Mesenchymal stem cell (in vitro differentiated cells and primary cell): ENCODE data around the gene FCHO2.
A peak's percentile ranks its signal among the peaks of the same experiment; 100 is the strongest.

ENCODE experiments used
- DNase-seq: peaks from one replicate; pipeline ENCODE4 v3.0.0-alpha.2; 2013
- H2AFZ ChIP-seq: one replicate; pipeline ENCODE4 v1.6.1; 2013; ENCODE audit warnings: low read depth, mild to moderate bottlenecking, control low read depth, inconsistent platforms, low read length, moderate library complexity
- H2AK5ac ChIP-seq: 2 replicates; pipeline ENCODE4 v1.6.1; 2013; ENCODE audit warnings: low read length, moderate library complexity, mild to moderate bottlenecking, inconsistent platforms; ENCODE audit not compliant: severe bottlenecking
- H2BK120ac ChIP-seq: one replicate; pipeline ENCODE4 v1.6.1; 2013; ENCODE audit warnings: low read depth, mild to moderate bottlenecking, inconsistent platforms, low read length, moderate library complexity
- H2BK12ac ChIP-seq, 2 experiments: one replicate each; pipeline ENCODE4 v1.6.1; 2013; ENCODE audit warnings: inconsistent platforms in 2 of 2, low read length in 2 of 2, mild to moderate bottlenecking in 2 of 2, moderate library complexity in 2 of 2, control low read depth in 1 of 2
- H2BK15ac ChIP-seq: one replicate; pipeline ENCODE4 v1.6.1; 2013; ENCODE audit warnings: mild to moderate bottlenecking, low read depth, inconsistent platforms; ENCODE audit not compliant: poor library complexity, severe bottlenecking
- H2BK5ac ChIP-seq: 2 replicates; pipeline ENCODE4 v1.6.1; 2013; ENCODE audit warnings: low read depth, mild to moderate bottlenecking, low read length, control low read depth, inconsistent platforms; ENCODE audit not compliant: poor library complexity, severe bottlenecking
- H3K14ac ChIP-seq, 2 experiments: one replicate each; pipeline ENCODE4 v1.6.1; 2013; ENCODE audit warnings: inconsistent platforms in 2 of 2, low read length in 2 of 2, control low read depth in 1 of 2, mild to moderate bottlenecking in 1 of 2, moderate library complexity in 1 of 2
- H3K18ac ChIP-seq, 2 experiments: one replicate each; pipeline ENCODE4 v1.6.1; 2013; ENCODE audit warnings: inconsistent platforms in 2 of 2, low read length in 2 of 2, control low read depth in 1 of 2, low read depth in 1 of 2, mild to moderate bottlenecking in 1 of 2
- H3K23ac ChIP-seq, 2 experiments: one replicate each; pipeline ENCODE4 v1.6.1; 2013; ENCODE audit warnings: inconsistent platforms in 2 of 2, low read length in 2 of 2, mild to moderate bottlenecking in 2 of 2, moderate library complexity in 2 of 2, control low read depth in 1 of 2
- H3K27ac ChIP-seq: 2 replicates; pipeline ENCODE4 v1.5.1; 2013; ENCODE audit warnings: mild to moderate bottlenecking, moderate library complexity, low read length, control low read depth, inconsistent platforms; ENCODE audit not compliant: poor library complexity, severe bottlenecking
- H3K27me3 ChIP-seq, 2 experiments: 2 replicates each; pipeline versions ENCODE4 v1.6.1 to v1.7.0; 2013; ENCODE audit warnings: low read length in 2 of 2, mild to moderate bottlenecking in 2 of 2, moderate library complexity in 2 of 2, control low read depth in 1 of 2, inconsistent platforms in 1 of 2; ENCODE audit not compliant: control insufficient read depth in 1 of 2, insufficient read depth in 1 of 2
- H3K36me3 ChIP-seq, 2 experiments: 2 replicates each; pipeline versions ENCODE4 v1.6.1 to v1.7.0; 2013; ENCODE audit warnings: low read length in 2 of 2, control low read depth in 1 of 2, inconsistent platforms in 1 of 2, low read depth in 1 of 2, mild to moderate bottlenecking in 1 of 2; ENCODE audit not compliant: insufficient read depth in 2 of 2, control insufficient read depth in 1 of 2
- H3K4ac ChIP-seq, 2 experiments: one replicate each; pipeline ENCODE4 v1.6.1; 2013; ENCODE audit warnings: inconsistent platforms in 2 of 2, low read length in 2 of 2, mild to moderate bottlenecking in 2 of 2, moderate library complexity in 2 of 2, control low read depth in 1 of 2, low read depth in 1 of 2
- H3K4me1 ChIP-seq: 2 replicates; pipeline ENCODE4 v1.6.1; 2013; ENCODE audit warnings: low read depth, low read length, control low read depth; ENCODE audit not compliant: control insufficient read depth, insufficient read depth
- H3K4me2 ChIP-seq: 2 replicates; pipeline ENCODE4 v1.6.1; 2013; ENCODE audit warnings: low read length, mild to moderate bottlenecking, inconsistent platforms; ENCODE audit not compliant: poor library complexity, severe bottlenecking
- H3K4me3 ChIP-seq, 2 experiments: 2 replicates each; pipeline versions ENCODE4 v1.5.1 to v1.7.0; 2013; ENCODE audit warnings: low read length in 2 of 2, mild to moderate bottlenecking in 2 of 2, control low read depth in 1 of 2, low read depth in 1 of 2; ENCODE audit not compliant: insufficient read depth in 1 of 2
- H3K79me1 ChIP-seq: replicated peaks from 2 replicates; pipeline ENCODE4 v1.6.1; 2013; ENCODE audit warnings: mild to moderate bottlenecking, control low read depth, low read length, inconsistent platforms; ENCODE audit not compliant: poor library complexity, severe bottlenecking
- H3K9ac ChIP-seq: 2 replicates; pipeline ENCODE4 v1.7.0; 2013; ENCODE audit warnings: mild to moderate bottlenecking, low read length, moderate library complexity
- H3K9me3 ChIP-seq: 2 replicates; pipeline ENCODE4 v1.7.0; 2013; ENCODE audit warnings: mild to moderate bottlenecking, low read length; ENCODE audit not compliant: control insufficient read depth
- H4K8ac ChIP-seq: one replicate; pipeline ENCODE4 v1.6.1; 2013; ENCODE audit warnings: inconsistent platforms, mild to moderate bottlenecking, low read length, moderate library complexity
- H4K91ac ChIP-seq: one replicate; pipeline ENCODE4 v1.6.1; 2013; ENCODE audit warnings: mild to moderate bottlenecking, low read length, inconsistent platforms
- WGBS: methylation state at CpG from one replicate; pipeline ENCODE4 v1.1.7; 2013; ENCODE audit warnings: mixed read lengths; 5-methylcytosine and 5-hydroxymethylcytosine counted together

FCHO2 gene

DNA sequence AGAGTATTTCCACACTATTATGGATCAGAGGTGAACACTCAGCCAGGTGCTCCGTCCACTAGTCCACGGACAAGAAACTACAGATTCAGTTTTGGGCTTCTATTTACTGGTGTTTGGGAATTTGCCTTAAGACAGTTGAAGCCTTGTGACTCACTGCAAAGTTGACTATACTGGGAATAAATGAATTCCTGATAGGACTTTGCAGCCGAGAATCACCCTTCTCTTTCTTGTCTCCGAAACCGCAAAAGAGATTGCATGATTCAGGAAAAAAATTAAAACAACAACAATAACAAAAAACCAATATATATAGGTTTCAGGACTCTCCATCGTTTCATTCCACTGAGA lies 165.2 kb downstream of the FCHO2 start:
- no peak overlapping the region for H3K4ac ChIP-seq
- H2BK120ac ChIP-seq: no peak overlapping the region
- no peak overlapping the region for H3K23ac ChIP-seq
- H3K9me3 ChIP-seq: no peaks in the 10 kb centered on the region
- peaks cover 28 to 30% of the 10 kb centered on the region in 2 experiments for H3K36me3 ChIP-seq
- no peak overlapping the region for H4K91ac ChIP-seq
- H3K4me2 ChIP-seq: peak overlapping the region; percentile 80
- no peak overlapping the region for H2BK12ac ChIP-seq
- H3K9ac ChIP-seq: peak overlapping the region; percentile 79
- no peak overlapping the region for H3K18ac ChIP-seq
- H2BK15ac ChIP-seq: no peak overlapping the region
- peak overlapping the region; percentile 77 to 88 for H3K4me3 ChIP-seq
- WGBS: 43% methylated on average over 2 of the region's 6 CpGs
- peaks cover 17% of the 10 kb centered on the region for H3K79me1 ChIP-seq
- peak overlapping the region; percentile 63 for H3K27ac ChIP-seq
- no peak overlapping the region for H2AFZ ChIP-seq
- no peak for DNase-seq
- H4K8ac ChIP-seq: no peak overlapping the region
- H3K27me3 ChIP-seq: no peaks in the 10 kb centered on the region
- no peak overlapping the region for H2BK5ac ChIP-seq
- no peak overlapping the region for H3K14ac ChIP-seq
- peaks cover 40% of the 10 kb centered on the region for H3K4me1 ChIP-seq
- peak overlapping the region; percentile 57 for H2AK5ac ChIP-seq

DNA sequence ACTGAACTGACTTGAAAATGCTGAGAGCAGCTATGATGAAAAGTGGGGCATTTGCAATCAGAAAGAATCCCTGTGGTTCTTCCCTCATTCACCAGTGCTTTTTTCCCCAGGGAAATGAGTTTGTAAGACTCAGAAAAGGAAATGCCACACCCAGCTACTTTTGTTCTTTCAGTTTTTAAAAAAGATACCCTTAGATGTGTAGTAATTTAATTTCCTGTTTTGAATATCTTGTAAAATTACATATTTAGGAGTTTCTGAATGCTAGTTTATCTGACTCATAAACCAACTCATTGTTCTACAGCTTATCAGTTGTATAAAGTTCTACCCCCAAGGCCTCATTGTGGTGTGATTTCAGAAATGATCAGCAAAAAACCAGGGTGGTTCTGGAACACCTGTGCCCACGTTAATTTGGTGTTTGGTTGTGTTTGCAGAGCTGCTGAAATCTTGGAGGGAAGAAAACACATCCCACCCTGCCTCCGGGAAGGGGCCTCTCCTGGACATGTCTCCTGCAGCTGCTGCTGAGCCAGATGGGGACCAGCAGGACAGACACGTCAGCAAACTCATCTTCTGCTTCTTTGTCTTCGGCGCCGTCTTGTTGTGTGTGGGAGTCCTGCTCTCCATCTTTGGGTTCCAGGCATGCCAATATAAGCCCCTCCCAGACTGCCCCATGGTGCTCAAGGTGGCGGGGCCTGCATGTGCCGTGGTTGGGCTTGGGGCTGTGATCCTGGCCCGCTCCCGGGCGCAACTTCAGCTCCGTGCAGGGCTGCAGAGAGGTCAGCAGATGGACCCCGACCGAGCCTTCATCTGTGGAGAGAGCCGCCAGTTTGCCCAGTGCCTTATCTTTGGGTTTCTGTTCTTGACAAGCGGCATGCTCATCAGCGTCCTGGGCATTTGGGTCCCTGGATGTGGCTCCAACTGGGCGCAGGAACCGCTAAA lies 167.3 kb downstream of the FCHO2 start:
- Histone ChIP-seq H3K79me1 (peaks cover 23% of the 10 kb centered on the region), H3K4me2 (no peak overlapping the region), H3K14ac (no peak overlapping the region), H3K4ac (no peak overlapping the region), H3K4me1 (peaks cover 42% of the 10 kb centered on the region), H2BK5ac (no peak overlapping the region), H3K9ac (peak overlapping the region; percentile 10), H3K27ac (no peak overlapping the region), H2BK15ac (no peak overlapping the region), H3K36me3 (peaks cover 34 to 35% of the 10 kb centered on the region in 2 experiments), H3K18ac (no peak overlapping the region), H3K27me3 (no peaks in the 10 kb centered on the region), H3K9me3 (no peaks in the 10 kb centered on the region), H2BK120ac (no peak overlapping the region), H2AFZ (no peak overlapping the region), H2BK12ac (no peak overlapping the region), H2AK5ac (no peak overlapping the region), H3K23ac (no peak overlapping the region), H3K4me3 (peak overlapping the region in 1 of 2 experiments; percentile 88), H4K8ac (no peak overlapping the region), H4K91ac (no peak overlapping the region)
- 88% methylated on average over 19 of the region's 19 CpGs for WGBS
- DNase-seq: peak; percentile 42

GRCh38 chr5:73125289-73125688 lies 169.4 kb downstream of the FCHO2 start:
- no peak overlapping the region for H3K4me2 ChIP-seq
- H3K79me1 ChIP-seq: peaks cover 37% of the 10 kb centered on the region
- H2BK15ac ChIP-seq: no peak overlapping the region
- H3K36me3 ChIP-seq: peaks cover 52 to 54% of the 10 kb centered on the region in 2 experiments
- H3K4me3 ChIP-seq: no peak overlapping the region
- H3K4ac ChIP-seq: no peak overlapping the region
- H2BK5ac ChIP-seq: no peak overlapping the region
- H3K9ac ChIP-seq: no peak overlapping the region
- H3K14ac ChIP-seq: no peak overlapping the region
- no peak overlapping the region for H3K18ac ChIP-seq
- H3K23ac ChIP-seq: no peak overlapping the region
- no peak overlapping the region for H4K91ac ChIP-seq
- DNase-seq: no peak
- no peak overlapping the region for H2AK5ac ChIP-seq
- no peak overlapping the region for H4K8ac ChIP-seq
- 80% methylated on average over 4 of the region's 4 CpGs for WGBS
- H3K27me3 ChIP-seq: no peaks in the 10 kb centered on the region
- no peaks in the 10 kb centered on the region for H3K9me3 ChIP-seq
- H3K4me1 ChIP-seq: peaks cover 33% of the 10 kb centered on the region
- no peak overlapping the region for H3K27ac ChIP-seq
- H2AFZ ChIP-seq: no peak overlapping the region
- H2BK120ac ChIP-seq: no peak overlapping the region
- H2BK12ac ChIP-seq: no peak overlapping the region

DNA sequence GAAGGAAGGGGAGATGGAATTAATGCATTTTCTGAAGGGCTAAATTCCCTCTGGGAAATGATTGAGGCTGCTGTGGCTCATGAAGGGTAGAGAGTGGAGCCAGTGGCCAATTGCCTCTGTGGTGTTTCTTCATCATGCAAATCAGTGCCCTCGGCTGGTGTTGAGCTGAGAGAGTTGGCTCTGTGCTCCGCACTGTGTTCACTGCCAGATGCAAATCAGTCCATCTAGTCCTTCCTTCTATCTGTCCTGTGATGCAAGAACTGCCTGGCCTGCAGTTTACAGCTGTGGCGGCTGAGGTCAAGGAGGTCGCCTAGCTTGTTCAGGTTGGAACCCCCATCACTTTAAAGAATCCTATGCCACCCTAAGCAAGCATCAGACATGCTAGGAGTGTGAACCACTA lies 170.5 kb downstream of the FCHO2 start:
- 80% methylated on average over 4 of the region's 4 CpGs for WGBS
- peaks cover 37% of the 10 kb centered on the region for H3K79me1 ChIP-seq
- no peak overlapping the region for H3K23ac ChIP-seq
- H4K8ac ChIP-seq: no peak overlapping the region
- no peak overlapping the region for H2AK5ac ChIP-seq
- no peak overlapping the region for H2BK15ac ChIP-seq
- no peaks in the 10 kb centered on the region for H3K27me3 ChIP-seq
- no peak overlapping the region for H3K14ac ChIP-seq
- no peak overlapping the region for H3K9ac ChIP-seq
- no peak overlapping the region for H3K27ac ChIP-seq
- no peak overlapping the region for H3K4me3 ChIP-seq
- no peak overlapping the region for H3K4me2 ChIP-seq
- H2BK120ac ChIP-seq: no peak overlapping the region
- H2AFZ ChIP-seq: no peak overlapping the region
- no peak overlapping the region for H3K4ac ChIP-seq
- no peak for DNase-seq
- no peak overlapping the region for H3K18ac ChIP-seq
- H2BK12ac ChIP-seq: no peak overlapping the region
- H3K9me3 ChIP-seq: no peaks in the 10 kb centered on the region
- H4K91ac ChIP-seq: no peak overlapping the region
- H3K4me1 ChIP-seq: peaks cover 36% of the 10 kb centered on the region
- H2BK5ac ChIP-seq: no peak overlapping the region
- H3K36me3 ChIP-seq: peaks cover 55 to 63% of the 10 kb centered on the region in 2 experiments
